Inflammatory macrophage treated with lipopolysaccharide for 1 hour (primary cell): ENCODE data around the gene TMEM38A.

Source experiments
- DNase-seq, 2 donors: peaks; one replicate each; pipeline ENCODE4 v3.0.0-alpha.2; 2020 to 2022

Gene TMEM38A

DNA sequence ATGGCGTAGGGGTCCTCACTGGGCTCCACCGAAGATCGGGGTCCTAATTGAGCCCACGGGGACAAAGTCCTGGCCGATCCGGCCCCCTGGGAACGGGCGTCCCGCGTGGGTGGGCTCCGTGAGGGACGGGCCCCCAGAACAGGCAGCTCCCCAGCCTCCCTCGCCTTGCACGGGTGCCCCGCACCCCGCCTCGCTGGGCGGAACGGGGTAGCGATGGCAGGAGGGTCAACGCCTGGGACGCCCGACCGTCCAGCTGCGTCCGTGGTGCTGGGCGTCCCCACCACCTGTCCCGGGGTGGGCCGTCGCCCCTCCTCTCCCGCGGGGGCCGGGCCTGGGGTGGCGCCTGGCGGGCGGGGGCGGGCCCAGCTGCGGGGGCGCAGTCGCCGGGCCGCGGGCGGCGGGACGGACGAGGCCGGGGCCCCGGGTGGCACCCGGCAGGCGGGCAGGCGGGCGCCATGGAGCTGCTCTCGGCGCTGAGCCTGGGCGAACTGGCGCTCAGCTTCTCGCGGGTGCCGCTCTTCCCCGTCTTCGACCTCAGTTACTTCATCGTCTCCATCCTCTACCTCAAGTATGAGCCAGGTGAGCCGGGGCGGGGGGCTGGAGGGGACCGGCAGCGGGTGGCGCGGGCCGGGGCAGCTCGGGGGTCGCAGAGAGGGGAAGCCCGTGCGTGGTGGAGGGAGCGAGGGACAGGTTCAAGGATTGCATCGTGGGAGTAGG is at the start of gene TMEM38A:
TMEM38A (plus strand) TSS at position 377 of the 717 bp plus-strand sequence; CDS start at position 456, 79 bp downstream.
- DNase-seq = no peak

DNA sequence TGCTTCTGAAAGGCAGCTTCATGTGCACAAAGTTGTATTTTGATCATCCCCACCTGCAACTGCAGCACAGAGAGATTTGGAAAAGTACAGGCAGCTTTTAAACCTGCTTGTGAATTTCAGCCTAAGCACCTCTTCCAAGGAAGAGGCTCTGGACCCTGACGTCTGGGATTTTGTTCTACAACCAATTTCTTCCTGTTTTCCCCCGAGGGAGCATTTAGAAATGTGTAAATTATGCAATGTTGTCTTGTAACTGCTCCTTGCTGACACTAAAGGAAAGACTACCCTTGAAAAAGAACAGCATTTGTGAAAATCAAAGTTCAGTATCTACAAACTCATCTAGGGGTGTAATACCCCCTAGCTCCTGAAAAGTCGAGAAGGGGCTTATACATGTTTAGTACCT is 48.3 kb upstream of the TMEM38A start:
- peak; percentile 43 to 48 for DNase-seq

GRCh38 chr19:16613841-16614240 is 47.1 kb upstream of the TMEM38A start:
- no peak for DNase-seq

- no peak for DNase-seq
These were observed 46.0 kb upstream of the TMEM38A start for GRCh38 chr19:16614941-16615340.

DNA sequence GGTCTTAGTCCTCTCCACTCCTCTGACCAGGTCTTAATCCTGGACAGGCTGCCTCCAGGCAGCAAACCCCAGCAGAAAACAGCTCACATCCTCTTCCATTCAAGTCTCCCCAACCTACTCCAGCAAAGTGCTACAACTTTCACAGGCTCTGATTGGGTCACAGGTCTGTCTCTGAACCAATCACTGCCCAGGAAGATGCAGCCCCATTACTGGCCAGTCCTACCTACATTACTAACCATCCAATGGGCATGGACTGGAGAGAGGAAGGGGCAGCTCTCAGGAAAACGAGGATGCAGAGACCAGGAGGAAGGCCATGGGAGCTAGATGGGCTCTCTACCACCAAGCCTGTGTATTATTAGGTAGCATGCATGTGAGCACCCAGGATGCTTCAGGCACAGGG is 45.1 kb upstream of the TMEM38A start:
- DNase-seq = no peak

- no peak for DNase-seq
These were observed 42.7 kb upstream of the TMEM38A start for GRCh38 chr19:16618248-16618647.

DNA sequence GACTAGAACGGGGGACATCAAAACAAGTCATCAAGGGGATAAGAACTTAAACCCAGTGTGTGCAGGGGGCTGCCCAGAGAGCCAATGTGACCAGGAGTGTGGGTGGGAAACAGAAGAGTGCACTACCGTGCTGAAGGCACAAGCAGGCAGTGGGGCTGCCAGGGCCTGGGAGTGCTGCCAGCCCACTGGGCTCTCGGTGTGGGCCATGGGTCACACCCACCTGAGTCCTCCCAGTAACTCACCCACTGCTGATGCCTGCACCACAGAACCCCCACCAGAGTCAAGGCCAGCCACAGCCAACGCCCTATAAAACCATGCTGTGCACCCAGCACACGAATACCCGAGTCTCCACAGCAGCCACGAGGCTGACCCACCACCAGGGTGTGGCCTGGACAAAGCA is 41.5 kb upstream of the TMEM38A start:
- no peak for DNase-seq

GRCh38 chr19:16620018-16620417 is 40.9 kb upstream of the TMEM38A start:
- no peak for DNase-seq

- no peak for DNase-seq
These were observed 40.4 kb upstream of the TMEM38A start for GRCh38 chr19:16620584-16620983.

GRCh38 chr19:16621165-16621800 is 39.7 kb upstream of the TMEM38A start:
- no peak for DNase-seq

GRCh38 chr19:16623066-16623465 is 37.9 kb upstream of the TMEM38A start:
- no peak for DNase-seq

DNA sequence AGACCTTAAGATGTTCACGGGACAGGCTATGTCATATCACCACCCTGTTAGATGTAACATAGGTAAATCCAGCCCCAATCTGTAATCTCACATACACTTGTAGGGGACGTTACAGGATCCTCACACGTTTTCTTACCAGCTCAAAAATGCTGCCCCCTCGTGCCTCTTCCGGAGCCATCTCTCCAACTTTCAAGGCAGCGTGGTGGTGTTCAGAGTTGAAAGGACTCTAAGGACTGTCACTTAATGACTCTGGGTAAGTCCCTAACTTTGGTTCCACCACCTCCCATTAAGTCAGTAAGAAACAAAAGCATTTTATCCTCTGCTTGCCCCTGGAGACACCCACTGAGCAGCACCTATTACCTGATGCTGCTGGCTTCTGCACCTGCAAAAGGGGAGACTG is 37.4 kb upstream of the TMEM38A start:
- no peak for DNase-seq

DNA sequence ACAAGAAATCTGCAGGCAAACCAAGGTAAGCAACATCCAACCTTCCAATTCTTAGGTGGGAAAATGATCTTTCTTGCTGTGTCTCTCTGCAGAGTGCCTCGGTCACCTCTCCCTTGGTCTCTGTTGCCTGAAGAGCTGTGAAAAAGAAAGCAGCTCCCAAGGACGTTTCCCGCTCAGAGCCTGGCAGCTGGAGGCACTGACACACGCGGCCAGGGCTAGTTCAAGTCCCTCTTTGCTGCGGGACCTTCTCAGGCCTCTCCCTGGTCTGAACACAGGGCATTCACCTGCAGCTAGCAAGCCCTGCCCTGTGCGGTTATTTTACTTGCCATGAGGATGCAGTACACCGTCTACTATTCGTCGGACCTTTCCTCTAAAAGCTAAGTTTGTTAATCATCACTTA is 36.7 kb upstream of the TMEM38A start:
- no peak for DNase-seq

- DNase-seq = no peak
These were observed 35.6 kb upstream of the TMEM38A start for GRCh38 chr19:16625163-16625958.

DNA sequence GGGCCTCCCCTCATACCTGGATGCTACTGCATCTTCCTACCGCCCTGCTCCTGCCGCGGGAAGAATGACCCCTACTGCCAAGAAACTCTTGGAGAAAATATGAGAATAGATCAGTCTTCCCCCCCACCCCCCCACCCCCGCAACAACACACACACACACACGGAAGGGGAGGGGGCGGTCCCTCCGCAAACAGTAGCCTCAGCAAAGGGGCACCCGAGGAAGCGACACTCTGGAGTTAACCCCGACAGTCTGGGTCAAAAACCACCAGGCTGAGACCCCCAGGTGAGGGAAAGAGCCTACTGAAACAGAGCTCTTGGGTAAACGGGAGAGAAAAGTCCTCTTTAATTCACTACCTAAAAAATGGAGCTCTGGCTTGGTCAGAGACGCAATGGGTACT is 34.1 kb upstream of the TMEM38A start:
- no peak for DNase-seq

DNA sequence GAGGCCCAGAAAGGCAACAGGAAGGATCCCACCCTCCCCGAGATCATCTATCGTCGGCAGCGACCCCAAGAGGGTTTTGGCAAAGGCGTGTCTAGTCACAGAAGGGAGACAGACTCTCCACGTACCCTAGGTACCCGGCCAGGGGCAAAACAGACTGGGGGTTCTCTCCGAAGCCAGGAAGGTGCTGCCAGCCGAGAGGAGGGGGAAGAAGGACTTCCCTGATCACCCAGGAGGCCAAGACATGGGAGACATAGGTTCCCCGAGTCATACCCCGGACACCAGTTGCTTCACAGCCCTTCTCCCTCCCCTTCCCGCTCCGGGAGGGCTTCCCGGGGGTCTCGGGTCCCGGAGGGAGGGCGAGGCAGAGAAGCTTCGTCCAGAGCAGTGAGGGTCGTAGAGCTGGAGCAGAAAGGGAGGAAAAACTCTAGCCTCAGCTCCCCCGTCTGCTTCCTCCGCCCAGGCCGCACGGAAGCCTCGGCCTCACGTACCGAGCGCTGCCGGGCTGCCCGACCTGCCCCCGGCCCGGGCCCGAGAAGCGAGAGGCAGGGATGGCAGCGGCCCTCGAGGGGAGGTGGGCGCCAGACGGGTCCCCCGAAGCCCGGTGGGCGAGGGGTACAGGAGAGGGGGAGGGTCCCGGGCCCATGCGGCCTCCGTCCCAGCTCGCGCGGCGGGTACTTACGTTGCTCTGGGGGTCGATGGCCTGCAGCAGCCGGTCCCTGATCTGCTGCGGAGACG is 33.6 kb upstream of the TMEM38A start:
- DNase-seq = peak in 1 of 2 donors; percentile 14

- no peak for DNase-seq
These were observed 33.1 kb upstream of the TMEM38A start for GRCh38 chr19:16627928-16628182.

GRCh38 chr19:16628183-16628983 is 32.6 kb upstream of the TMEM38A start, which contains the start of gene MED26:
TSS of gene MED26 (minus strand) at chr19:16628204. CDS start at chr19:16627943, 261 bp downstream.
- peak; percentile 93 to 98 for DNase-seq

DNA sequence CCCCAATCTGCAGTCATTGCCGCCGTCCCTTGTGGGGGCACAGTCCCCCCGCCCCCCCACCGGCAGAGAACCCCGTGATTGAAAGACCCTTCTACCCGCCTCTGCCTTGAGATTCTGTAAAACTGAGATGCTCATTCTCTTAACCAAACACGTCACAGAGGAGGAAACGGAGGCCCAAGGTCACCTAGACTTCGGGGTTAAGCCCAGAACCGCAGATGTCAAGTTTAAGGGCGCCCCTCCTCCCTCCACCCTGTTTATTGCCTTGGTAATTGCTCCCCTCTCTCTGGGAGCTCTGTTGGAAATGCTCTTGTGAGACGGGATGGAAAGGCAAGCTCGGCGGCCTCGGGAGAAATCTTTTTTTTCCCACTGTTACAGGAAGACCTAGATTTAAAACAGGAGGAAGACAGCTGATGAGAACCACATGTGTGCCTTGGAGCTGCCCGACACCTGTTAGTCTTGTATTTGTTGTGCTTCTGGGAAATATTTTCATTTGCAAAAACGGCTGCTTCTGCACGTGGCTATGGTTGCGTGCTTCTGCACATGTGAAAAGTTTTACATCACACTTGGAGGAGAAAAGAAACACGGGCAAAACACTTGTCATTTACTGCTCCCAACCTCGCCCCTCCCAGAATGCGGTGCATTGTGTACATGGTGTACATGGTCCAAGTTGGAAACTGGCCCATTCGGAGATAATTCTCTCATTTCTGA is 31.8 kb upstream of the TMEM38A start:
- DNase-seq = peak in 1 of 2 donors; percentile 3

DNA sequence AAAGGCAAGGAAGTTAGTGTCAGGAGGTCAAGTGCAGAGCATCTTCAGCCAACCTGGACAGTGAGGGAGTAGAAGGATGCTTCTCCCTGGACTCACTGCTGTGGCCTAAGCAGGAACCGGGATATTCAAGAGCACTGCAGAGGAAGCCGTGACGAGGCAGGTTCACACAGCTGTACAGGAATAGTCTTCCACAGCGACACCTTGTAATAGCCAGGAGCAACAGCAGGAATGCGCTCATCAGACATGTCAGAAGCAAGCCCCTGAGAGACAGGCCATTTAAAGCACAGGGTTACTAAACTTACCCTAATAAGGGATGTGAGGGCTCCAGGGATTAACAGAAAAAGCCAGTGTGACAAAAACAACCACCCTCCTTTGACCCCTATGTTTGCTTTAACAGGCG is 29.5 kb upstream of the TMEM38A start:
- no peak for DNase-seq

DNA sequence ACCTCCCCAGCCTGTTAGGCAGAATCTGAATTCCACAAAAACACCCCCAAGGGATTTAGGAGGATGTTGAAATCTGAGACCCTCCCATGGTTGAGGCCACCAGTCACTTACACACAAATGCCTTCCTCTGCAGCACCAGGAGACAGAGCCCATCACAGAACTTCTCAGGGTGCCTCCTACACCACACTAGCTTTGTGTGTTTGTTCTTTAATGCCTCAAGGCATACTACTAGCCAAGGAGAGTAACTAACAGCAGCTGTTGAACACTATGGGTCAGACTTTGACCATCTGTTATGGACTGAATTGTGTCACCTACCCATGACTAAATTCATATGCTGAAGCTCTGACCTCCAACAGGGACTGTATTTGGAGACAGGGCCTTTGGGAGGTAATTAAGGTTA is 23.4 kb upstream of the TMEM38A start:
- DNase-seq = no peak

- DNase-seq = no peak
These were observed 22.3 kb upstream of the TMEM38A start for GRCh38 chr19:16638666-16639065.
